Subcutaneous adipose tissue (tissue), 4 donors: ENCODE results near the gene ATP6V1B1. TPM values are rescaled to one million over a fixed set of nuclear protein-coding genes. Genes with fewer than 3 reads are reported as not detected.

Experiments used
- CTCF ChIP-seq: fragments of 450-650 bp; IDR thresholded peaks from one replicate; pipeline ENCODE4 v1.5.1; 2016; ENCODE audit warnings: low read depth, mild to moderate bottlenecking, control low read depth, antibody characterized with exemption, moderate library complexity
- total RNA-seq, 4 donors: library from RNA; depleted of rRNA; stranded (reverse); fragments of >200 nt; gene quantifications; one replicate each; pipeline ENCODE4 v1.1.0, GENCODE V29; 2016

Gene ATP6V1B1
- total RNA-seq, 4 donors from 2014 or later: not detected

- TF ChIP-seq CTCF: no peak
Measured at GRCh38 chr2:70979180-70979488, 43.4 kb downstream of the ATP6V1B1 start.

GRCh38 chr2:70979626-70980025 lies 43.9 kb downstream of the ATP6V1B1 start:
- TF ChIP-seq CTCF: no peak

GRCh38 chr2:70981421-70981820 lies 45.7 kb downstream of the ATP6V1B1 start:
- TF ChIP-seq CTCF: no peak

- TF ChIP-seq CTCF: no peak
Measured at GRCh38 chr2:70981866-70982810, 46.4 kb downstream of the ATP6V1B1 start.

DNA sequence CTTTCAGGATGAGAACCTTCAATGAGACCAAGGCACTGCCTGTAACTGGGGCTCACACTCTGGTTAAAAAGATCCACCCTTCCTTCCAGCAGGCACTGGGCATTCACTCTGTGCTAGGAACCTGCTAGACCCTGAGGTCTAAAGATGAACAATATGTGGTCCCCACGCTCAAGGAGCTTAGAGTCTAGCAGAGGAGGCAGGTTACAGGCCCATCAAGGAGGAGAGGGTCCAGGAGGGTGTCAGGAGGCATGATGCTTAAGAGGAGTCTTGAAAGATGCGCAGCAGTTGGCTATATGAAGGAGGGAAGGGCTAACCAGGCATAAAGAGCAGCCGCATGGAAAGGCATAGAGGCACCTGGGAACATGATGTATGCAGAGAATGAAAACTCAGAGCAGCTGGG lies 47.3 kb downstream of the ATP6V1B1 start:
- no peak for TF ChIP-seq CTCF

- TF ChIP-seq CTCF: no peak
Measured at GRCh38 chr2:70983506-70984227, 48.0 kb downstream of the ATP6V1B1 start.

DNA sequence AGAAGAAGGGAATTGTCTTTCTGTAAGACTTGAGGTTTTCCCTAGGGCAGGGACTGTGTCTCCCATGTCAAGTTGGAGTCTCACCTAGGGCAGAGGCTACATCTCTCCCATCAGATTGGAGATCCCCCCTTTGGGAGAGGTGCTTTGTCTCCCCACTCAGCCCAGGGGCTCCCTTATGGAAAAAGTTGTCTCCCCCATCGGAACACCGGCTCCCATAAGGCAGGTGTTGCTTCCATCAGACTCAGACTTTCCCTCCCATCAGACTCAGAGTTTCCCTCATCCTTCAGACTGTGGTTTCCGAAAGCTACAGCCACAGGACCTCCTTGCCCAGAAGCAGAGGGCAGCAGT lies 48.5 kb downstream of the ATP6V1B1 start:
- TF ChIP-seq CTCF: no peak
